Adrenal gland (tissue), 12 donors: ENCODE results near the gene WBP1L. TPM values are rescaled to one million over a fixed set of nuclear protein-coding genes. Genes with fewer than 3 reads are reported as not detected.
A peak's percentile ranks its signal among the peaks of the same experiment; 100 is the strongest.
"Not testable (repeated sequence)": the region's sequence is repeated elsewhere in the genome, so short reads cannot be mapped to it uniquely, and the experiment has no call there.

Source experiments
- DNase-seq, 7 donors: peaks; one replicate each; pipeline ENCODE4 v3.0.0-alpha.2; 2019 to 2020
- H3K27ac ChIP-seq, 5 donors: fragments of 200-600 bp; sonication (generic) in 4 of 5; 1 replicate in 3 of 5; 2 replicates in 2 of 5; pipeline versions ENCODE4 v1.5.1 to v1.8.0; 2016 to 2020; ENCODE audit warnings: mild to moderate bottlenecking in 1 of 5
- H3K27me3 ChIP-seq: fragments of 200-600 bp; 2 replicates; pipeline ENCODE4 v1.8.0; 2021
- H3K36me3 ChIP-seq, 2 donors: fragments of 200-600 bp; replicated peaks in 1 of 2; 1 replicate in 1 of 2; 2 replicates in 1 of 2; pipeline versions ENCODE4 v1.5.1 to v1.8.0; 2018 to 2022
- H3K4me1 ChIP-seq, 2 donors: fragments of 200-600 bp; replicated peaks in 1 of 2; 1 replicate in 1 of 2; 2 replicates in 1 of 2; pipeline versions ENCODE4 v1.5.1 to v1.8.0; 2018 to 2021
- H3K4me3 ChIP-seq, 4 donors: fragments of 200-600 bp; sonication (generic) in 3 of 4; one replicate each; pipeline ENCODE4 v1.5.1; 2016 to 2018
- H3K9me3 ChIP-seq, 3 donors: fragments of 200-600 bp; sonication (generic) in 1 of 3; replicated peaks in 1 of 3; 1 replicate in 2 of 3; 2 replicates in 1 of 3; pipeline versions ENCODE4 v1.5.1 to v1.8.0; 2016 to 2021
- POLR2A ChIP-seq, 2 donors: fragments of 450-650 bp; IDR thresholded peaks; one replicate each; pipeline ENCODE4 v1.6.1; 2017; ENCODE audit warnings: antibody characterized with exemption in 2 of 2, mild to moderate bottlenecking in 2 of 2, moderate library complexity in 1 of 2
- WGBS, 4 donors: extraction: QIAGEN DNeasy Blood & Tissue Kit in 2 of 4; methylation state at CpG; one replicate each; pipeline versions ENCODE4 v1.1.5 to v1.1.7; 2013 to 2017; 5-methylcytosine and 5-hydroxymethylcytosine counted together
- intact Hi-C, 2 donors: fragments of 100-400 bp; cut with DNase I; formaldehyde crosslinking; loops; one replicate each; pipeline versions ENCODE4 v1.14.1 to v1.15.0; 2022 to 2023
- polyA plus RNA-seq, 3 donors: library from polyadenylated mRNA; stranded (reverse); fragments of 200-250 nt in 2 of 3; fragments of 350-450 nt in 1 of 3; fragmentation: Illumina TruSeq in 1 of 3; extraction: RNeasy Lipid Tissue Mini Kit (QIAGEN cat#74804) in 1 of 3; gene quantifications; one replicate each; pipeline ENCODE4 v1.2.3, GENCODE V29; 2013 to 2014
- total RNA-seq, 9 donors: library from RNA; depleted of rRNA in 4 of 9; stranded (reverse); fragments of >200 nt in 4 of 9; fragments of 120-200 nt in 1 of 9; fragmentation: NEBNext Ultra II Directional in 1 of 9; extraction: Animal tissue kit (Norgen Biotek cat#: 25700) in 1 of 9; gene quantifications; one replicate each; pipeline versions ENCODE4 v1.1.0 to v1.2.4, GENCODE V29; 2013 to 2023
- TF ChIP-seq, protein P1 (sequence below), 6 experiments: fragments of 450-650 bp in 4 of 6; fragments of 200-600 bp in 2 of 6; sonication (generic) in 1 of 6; IDR thresholded peaks; 1 replicate in 5 of 6; 2 replicates in 1 of 6; pipeline versions ENCODE4 v1.5.1 to v1.8.0; 2016 to 2021; ENCODE audit warnings: antibody characterized with exemption in 6 of 6, mild to moderate bottlenecking in 2 of 6, moderate library complexity in 1 of 6
- donor health status: healthy with polysubstance abuse.
- donor health status: Bipolar disorder and iron deficiency.
- donor health status: DM: yes; HTN: yes; CAD: no.
- donor health status: DM: no; HTN: no; CAD: no.
- donor health status: DM: no; HTN: no; CAD: no.
- donor health status: DM: yes; HTN: yes; CAD: no.

WBP1L gene
- total and polyA plus RNA-seq, 12 donors = 38.5 to 231 (median 107) TPM

GRCh38 chr10:102753718-102754117, 10.0 kb downstream of the WBP1L start:
- intact Hi-C loops = no loop called here
- Histone ChIP-seq H3K9me3 (no peaks in the 10 kb centered on the region), H3K4me1 (peaks cover 17 to 48% of the 10 kb centered on the region in 2 donors), H3K36me3 (no peaks in the 10 kb centered on the region), H3K4me3 (no peak overlapping the region), H3K27me3 (no peaks in the 10 kb centered on the region), H3K27ac (peak overlapping the region in 4 of 5 donors; percentile 26 to 87 (median 62))
- TF ChIP-seq, protein P1, sequence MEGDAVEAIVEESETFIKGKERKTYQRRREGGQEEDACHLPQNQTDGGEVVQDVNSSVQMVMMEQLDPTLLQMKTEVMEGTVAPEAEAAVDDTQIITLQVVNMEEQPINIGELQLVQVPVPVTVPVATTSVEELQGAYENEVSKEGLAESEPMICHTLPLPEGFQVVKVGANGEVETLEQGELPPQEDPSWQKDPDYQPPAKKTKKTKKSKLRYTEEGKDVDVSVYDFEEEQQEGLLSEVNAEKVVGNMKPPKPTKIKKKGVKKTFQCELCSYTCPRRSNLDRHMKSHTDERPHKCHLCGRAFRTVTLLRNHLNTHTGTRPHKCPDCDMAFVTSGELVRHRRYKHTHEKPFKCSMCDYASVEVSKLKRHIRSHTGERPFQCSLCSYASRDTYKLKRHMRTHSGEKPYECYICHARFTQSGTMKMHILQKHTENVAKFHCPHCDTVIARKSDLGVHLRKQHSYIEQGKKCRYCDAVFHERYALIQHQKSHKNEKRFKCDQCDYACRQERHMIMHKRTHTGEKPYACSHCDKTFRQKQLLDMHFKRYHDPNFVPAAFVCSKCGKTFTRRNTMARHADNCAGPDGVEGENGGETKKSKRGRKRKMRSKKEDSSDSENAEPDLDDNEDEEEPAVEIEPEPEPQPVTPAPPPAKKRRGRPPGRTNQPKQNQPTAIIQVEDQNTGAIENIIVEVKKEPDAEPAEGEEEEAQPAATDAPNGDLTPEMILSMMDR (IDR thresholded peaks at IDR 0.05) = no peak
- TF ChIP-seq POLR2A (IDR thresholded peaks at IDR 0.05) = no peak
- DNase-seq = no peak
- WGBS, 4 donors = 42 to 79% (median 69%) methylated on average over 1 of the region's 1 CpG

DNA sequence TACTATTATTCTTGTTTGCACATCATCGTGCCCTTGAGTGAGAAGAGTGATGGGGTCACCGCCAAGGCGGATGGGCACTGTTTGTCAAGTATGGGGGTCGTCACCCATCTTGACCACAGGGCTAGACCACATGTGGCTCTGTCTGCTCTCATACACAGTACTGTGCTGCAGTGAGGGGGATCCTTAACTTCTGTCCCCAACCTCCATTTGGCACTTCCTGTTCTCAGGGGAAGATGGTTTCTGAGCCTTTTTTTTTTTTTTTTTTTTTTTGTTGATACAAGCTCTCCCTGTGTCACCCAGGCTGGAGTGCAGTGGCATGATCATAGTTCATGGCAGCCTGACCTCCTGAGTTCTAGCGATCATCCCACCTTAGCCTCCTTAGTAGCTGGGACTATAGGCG, 13.6 kb downstream of the WBP1L start:
- H3K27me3 ChIP-seq = no peaks in the 10 kb centered on the region
- peak overlapping the region in 1 of 5 donors; percentile 19 for H3K27ac ChIP-seq
- intact Hi-C loops = no loop called here
- DNase-seq = no peak
- WGBS, 4 donors = 85 to 91% (median 89%) methylated on average over 6 of the region's 6 CpGs
- H3K9me3 ChIP-seq = no peaks in the 10 kb centered on the region
- H3K36me3 ChIP-seq = no peaks in the 10 kb centered on the region
- peaks cover 27 to 56% of the 10 kb centered on the region in 2 donors for H3K4me1 ChIP-seq
- no peak overlapping the region for H3K4me3 ChIP-seq
- no peak for TF ChIP-seq POLR2A (IDR thresholded peaks at IDR 0.05)
- TF ChIP-seq, protein P1 (IDR thresholded peaks at IDR 0.05) = no peak

DNA sequence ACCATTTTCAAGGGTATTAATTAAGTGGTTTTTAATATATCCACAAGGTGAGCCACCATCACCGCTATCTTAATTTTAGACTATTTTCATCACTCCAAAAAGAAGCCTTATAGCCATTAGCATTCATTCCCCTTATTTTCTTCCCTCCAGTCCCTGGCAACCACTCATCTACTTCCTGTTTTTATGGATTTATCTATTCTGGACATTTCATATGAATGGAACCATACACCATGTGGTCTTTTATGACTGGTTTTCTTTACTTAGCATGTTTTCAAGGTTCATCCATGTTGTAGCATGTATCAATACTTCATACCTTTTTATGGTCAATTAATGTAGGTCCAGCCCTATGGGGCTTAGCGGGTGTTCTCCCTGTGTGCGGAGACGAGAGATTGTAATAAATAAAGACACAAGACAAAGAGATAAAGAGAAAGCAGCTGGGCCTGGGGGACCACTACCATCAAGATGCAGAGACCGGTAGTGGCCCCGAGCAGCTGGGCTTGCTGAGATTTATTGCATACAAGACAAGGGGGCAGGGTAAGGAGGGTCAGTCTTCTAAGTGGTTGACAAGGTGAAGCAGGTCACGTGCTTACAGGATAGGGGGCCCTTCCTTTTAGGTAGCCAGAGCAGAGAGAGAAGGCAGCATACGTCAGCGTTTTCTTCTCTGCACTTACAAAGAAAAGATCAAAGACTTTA, 14.6 kb downstream of the WBP1L start:
- 40 to 47% (median 43%) methylated on average over 9 of the region's 9 CpGs for WGBS, 4 donors
- intact Hi-C loops = no loop called here
- no peak for DNase-seq

DNA sequence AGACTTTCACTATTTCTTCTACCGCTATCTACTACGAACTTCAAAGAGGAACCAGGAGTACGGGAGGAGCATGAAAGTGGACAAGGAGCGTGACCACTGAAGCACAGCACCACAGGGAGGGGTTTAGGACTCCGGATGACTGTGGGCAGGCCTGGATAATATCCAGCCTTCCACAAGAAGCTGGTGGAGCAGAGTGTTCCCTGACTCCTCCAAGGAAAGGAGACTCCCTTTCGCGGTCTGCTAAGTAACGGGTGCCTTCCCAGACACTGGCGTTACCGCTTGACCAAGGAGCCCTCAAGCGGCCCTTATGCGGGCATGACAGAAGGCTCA, 15.2 kb downstream of the WBP1L start:
- peaks cover 22 to 56% of the 10 kb centered on the region in 2 donors for H3K4me1 ChIP-seq
- peak overlapping the region; percentile 11 to 79 (median 56) for H3K27ac ChIP-seq
- H3K36me3 ChIP-seq, H3K4me3 ChIP-seq, H3K9me3 ChIP-seq, intact Hi-C loops, H3K27me3 ChIP-seq: not testable (repeated sequence)
- TF ChIP-seq POLR2A (IDR thresholded peaks at IDR 0.05) = peak in 1 of 2 donors; percentile 53
- WGBS, 4 donors = 10 to 25% (median 17%) methylated on average over 5 to 8 of the region's 12 CpGs
- peak in 5 of 7 donors; percentile 49 to 74 (median 64) for DNase-seq

More for the DNA sequence above, 14.6 kb downstream of the WBP1L start:
- TF ChIP-seq POLR2A (IDR thresholded peaks at IDR 0.05) = no peak
- TF ChIP-seq, protein P1 (IDR thresholded peaks at IDR 0.05) = no peak
- Histone ChIP-seq H3K9me3 (no peaks in the 10 kb centered on the region), H3K36me3 (no peaks in the 10 kb centered on the region), H3K4me1 (peaks cover 23 to 56% of the 10 kb centered on the region in 2 donors), H3K4me3 (no peak overlapping the region), H3K27ac (peak overlapping the region; percentile 11 to 79 (median 56)), H3K27me3 (no peaks in the 10 kb centered on the region)
